Fibroblast of pulmonary artery (primary cell): Measurements from ENCODE around the gene KLHL40.

Experiments used
- DNase-seq: peaks from one replicate; pipeline ENCODE4 v3.0.0-alpha.2; 2010; ENCODE audit warnings: low read depth
- H3K4me3 ChIP-seq: replicated peaks from 2 replicates; pipeline ENCODE4 v1.5.1; 2011; ENCODE audit warnings: low read depth, mild to moderate bottlenecking, control low read depth, low read length, moderate library complexity
- TF ChIP-seq, protein P1 (sequence below): IDR thresholded peaks from 2 replicates; pipeline ENCODE4 v1.5.1; 2011; ENCODE audit warnings: mild to moderate bottlenecking, control low read depth, low read length, inconsistent platforms; ENCODE audit errors: missing control alignments

Gene KLHL40

GRCh38 chr3:42710323-42711021 is 25.1 kb downstream of the KLHL40 start:
- no peak overlapping the region for H3K4me3 ChIP-seq
- TF ChIP-seq, protein P1, sequence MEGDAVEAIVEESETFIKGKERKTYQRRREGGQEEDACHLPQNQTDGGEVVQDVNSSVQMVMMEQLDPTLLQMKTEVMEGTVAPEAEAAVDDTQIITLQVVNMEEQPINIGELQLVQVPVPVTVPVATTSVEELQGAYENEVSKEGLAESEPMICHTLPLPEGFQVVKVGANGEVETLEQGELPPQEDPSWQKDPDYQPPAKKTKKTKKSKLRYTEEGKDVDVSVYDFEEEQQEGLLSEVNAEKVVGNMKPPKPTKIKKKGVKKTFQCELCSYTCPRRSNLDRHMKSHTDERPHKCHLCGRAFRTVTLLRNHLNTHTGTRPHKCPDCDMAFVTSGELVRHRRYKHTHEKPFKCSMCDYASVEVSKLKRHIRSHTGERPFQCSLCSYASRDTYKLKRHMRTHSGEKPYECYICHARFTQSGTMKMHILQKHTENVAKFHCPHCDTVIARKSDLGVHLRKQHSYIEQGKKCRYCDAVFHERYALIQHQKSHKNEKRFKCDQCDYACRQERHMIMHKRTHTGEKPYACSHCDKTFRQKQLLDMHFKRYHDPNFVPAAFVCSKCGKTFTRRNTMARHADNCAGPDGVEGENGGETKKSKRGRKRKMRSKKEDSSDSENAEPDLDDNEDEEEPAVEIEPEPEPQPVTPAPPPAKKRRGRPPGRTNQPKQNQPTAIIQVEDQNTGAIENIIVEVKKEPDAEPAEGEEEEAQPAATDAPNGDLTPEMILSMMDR: no peak
- DNase-seq: no peak

DNA sequence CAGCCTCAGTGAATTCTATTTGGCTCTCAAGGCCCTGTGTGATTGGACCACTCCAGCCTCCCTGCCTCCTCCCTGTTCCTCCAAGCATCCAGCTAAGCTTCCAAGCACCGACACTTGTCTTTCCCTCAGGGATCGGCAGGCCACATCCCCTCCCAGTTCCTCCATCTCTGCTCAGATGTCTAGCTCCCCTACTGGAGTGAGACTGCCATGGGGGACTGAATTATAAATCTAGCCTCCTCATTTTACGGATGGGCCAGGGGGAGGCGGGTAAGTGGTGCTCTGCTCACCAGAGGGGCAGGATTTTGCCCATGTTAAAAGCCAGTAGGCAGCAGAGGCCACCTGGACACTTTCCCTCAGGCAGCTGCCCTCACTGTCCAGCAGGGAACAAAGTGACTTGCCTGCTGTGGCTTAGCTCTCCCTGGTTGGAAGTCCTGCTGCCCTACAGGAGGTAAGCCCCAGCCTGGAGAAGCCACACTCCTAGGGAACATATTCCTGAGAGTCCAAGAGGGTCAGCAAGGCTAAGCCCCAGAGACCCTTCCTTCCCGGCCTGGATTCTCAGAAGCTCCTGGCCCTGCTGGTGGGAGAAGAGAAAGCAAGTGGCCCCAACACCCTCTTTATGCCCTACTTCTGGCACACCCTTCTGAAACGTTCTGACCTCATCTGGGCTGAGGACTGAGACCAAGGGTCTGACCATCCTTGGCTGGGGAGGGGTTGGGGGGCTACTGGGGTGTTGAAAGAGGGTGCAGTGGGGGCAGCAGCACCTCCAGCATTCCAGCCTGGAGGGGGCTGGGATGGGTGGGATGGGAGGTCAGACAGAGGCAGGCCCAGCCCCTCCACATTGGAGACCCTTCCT is 26.4 kb downstream of the KLHL40 start:
- DNase-seq: no peak
- H3K4me3 ChIP-seq: no peak overlapping the region
- TF ChIP-seq, protein P1: no peak

DNA sequence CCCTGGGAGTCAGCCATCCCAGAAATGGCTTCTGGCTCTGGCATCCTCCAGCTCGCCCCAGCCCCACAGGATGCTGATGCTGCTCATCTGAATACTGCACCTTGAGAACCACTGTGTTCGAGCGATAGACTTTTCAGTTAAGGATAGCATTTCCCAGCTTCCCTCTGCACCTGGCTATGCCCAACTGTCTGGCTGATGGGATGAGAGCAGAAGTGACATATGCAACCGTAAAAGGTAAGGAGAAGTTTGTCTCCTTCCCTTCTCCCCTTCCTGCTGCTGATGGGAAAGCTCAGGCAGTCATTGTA is 27.0 kb downstream of the KLHL40 start:
- TF ChIP-seq, protein P1: no peak
- H3K4me3 ChIP-seq: no peak overlapping the region
- DNase-seq: no peak

- TF ChIP-seq, protein P1: no peak
- H3K4me3 ChIP-seq: no peak overlapping the region
- DNase-seq: no peak
Observed at GRCh38 chr3:42712688-42713372, 27.5 kb downstream of the KLHL40 start.

GRCh38 chr3:42713747-42714146 is 28.4 kb downstream of the KLHL40 start:
- no peak for DNase-seq
- TF ChIP-seq, protein P1: no peak
- H3K4me3 ChIP-seq: no peak overlapping the region

- no peak for DNase-seq
- H3K4me3 ChIP-seq: no peak overlapping the region
- TF ChIP-seq, protein P1: no peak
Observed at GRCh38 chr3:42714171-42714852, 29.0 kb downstream of the KLHL40 start.
